ENCODE measurements around the gene SLC25A20.

SLC25A20 gene

GRCh38 chr3:48897460-48898376 is 964 bp downstream of the SLC25A20 start:
- DNase-seq = no peak

- no peak for DNase-seq
Measured at GRCh38 chr3:48896936-48897335, 1.7 kb downstream of the SLC25A20 start.

- no peak for DNase-seq
Measured at GRCh38 chr3:48894516-48894915, 4.2 kb downstream of the SLC25A20 start.

- DNase-seq = no peak
Measured at GRCh38 chr3:48891606-48892005, 7.1 kb downstream of the SLC25A20 start.

- DNase-seq = no peak
Measured at GRCh38 chr3:48885753-48886152, 12.9 kb downstream of the SLC25A20 start.

GRCh38 chr3:48881652-48882114 is 17.0 kb downstream of the SLC25A20 start:
- no peak for DNase-seq

GRCh38 chr3:48881006-48881405 is 17.7 kb downstream of the SLC25A20 start:
- no peak for DNase-seq

- no peak for DNase-seq
Measured at GRCh38 chr3:48879994-48880377, 18.7 kb downstream of the SLC25A20 start.

- DNase-seq = no peak
Measured at GRCh38 chr3:48879307-48879993, 19.2 kb downstream of the SLC25A20 start.

GRCh38 chr3:48877671-48878070 is 21.0 kb downstream of the SLC25A20 start:
- DNase-seq = no peak

- no peak for DNase-seq
Measured at GRCh38 chr3:48863122-48863521, 35.6 kb downstream of the SLC25A20 start.

GRCh38 chr3:48859206-48859605 is 39.5 kb downstream of the SLC25A20 start:
- DNase-seq = no peak

- no peak for DNase-seq
Measured at GRCh38 chr3:48858709-48859108, 40.0 kb downstream of the SLC25A20 start.

GRCh38 chr3:48857641-48858040 is 41.0 kb downstream of the SLC25A20 start:
- DNase-seq = no peak

- no peak for DNase-seq
Measured at GRCh38 chr3:48856469-48856868, 42.2 kb downstream of the SLC25A20 start.

- no peak for DNase-seq
Measured at GRCh38 chr3:48855681-48856447, 42.8 kb downstream of the SLC25A20 start.

GRCh38 chr3:48852151-48852550 is 46.5 kb downstream of the SLC25A20 start:
- DNase-seq = no peak

- DNase-seq = no peak
Measured at GRCh38 chr3:48851407-48851806, 47.3 kb downstream of the SLC25A20 start.

GRCh38 chr3:48848816-48849515 is 49.7 kb downstream of the SLC25A20 start:
- no peak for DNase-seq

- DNase-seq = peak; percentile 58
Measured at GRCh38 chr3:48847504-48848423, 50.9 kb downstream of the SLC25A20 start, which contains the start of gene PRKAR2A. Gene PRKAR2A, minus strand, starts transcription at chr3:48847874. Its CDS starts 278 bp downstream, at chr3:48847596.

- DNase-seq = peak; percentile 34
Measured at GRCh38 chr3:48847053-48847503, 51.6 kb downstream of the SLC25A20 start.

All from NCI-H446 treated with DMSO at 0.1 percent for 48 hours (cell line).